GM12891 (cell line): Measurements from ENCODE around the gene POC5.

ENCODE experiments used
- DNase-seq: peaks from one replicate; pipeline ENCODE4 v3.0.0; 2011; ENCODE audit warnings: low spot score; ENCODE audit not compliant: insufficient read length
- FAIRE-seq: peaks from 2 replicates; lab custom pipeline; 2011; peaks lifted over from hg19 to GRCh38; lab: Jason Lieb, UNC
- PAX5 ChIP-seq: IDR thresholded peaks from 2 replicates; pipeline ENCODE4 v1.6.1; 2011; ENCODE audit warnings: low read length, moderate library complexity, mild to moderate bottlenecking; ENCODE audit not compliant: insufficient read depth, severe bottlenecking
- POLR2A ChIP-seq: IDR thresholded peaks from 2 replicates; pipeline ENCODE4 v1.6.1; 2011; ENCODE audit warnings: low read depth, low read length, control low read depth
- POLR2AphosphoS5 ChIP-seq: IDR thresholded peaks from 2 replicates; pipeline ENCODE4 v1.6.1; 2011; ENCODE audit warnings: low read depth, low read length, control low read depth
- POU2F2 ChIP-seq: IDR thresholded peaks from 2 replicates; pipeline ENCODE4 v1.6.1; 2011; ENCODE audit warnings: low read depth, mild to moderate bottlenecking, control low read depth, low read length, moderate library complexity
- SPI1 ChIP-seq: IDR thresholded peaks from 2 replicates; pipeline ENCODE4 v1.6.1; 2011; ENCODE audit warnings: low read depth, low read length, control low read depth
- TAF1 ChIP-seq: IDR thresholded peaks from 2 replicates; pipeline ENCODE4 v1.6.1; 2011; ENCODE audit warnings: low read depth, low read length, control low read depth

POC5 gene

GRCh38 chr5:75681125-75681830 lies 36.0 kb downstream of the POC5 start:
- no peak for TF ChIP-seq PAX5
- no peak for TF ChIP-seq TAF1
- TF ChIP-seq SPI1: no peak
- no peak for TF ChIP-seq POLR2AphosphoS5
- TF ChIP-seq POU2F2: no peak
- TF ChIP-seq POLR2A: no peak
- peak; percentile 23 for FAIRE-seq

GRCh38 chr5:75678155-75678554 lies 39.1 kb downstream of the POC5 start:
- no peak for DNase-seq
- TF ChIP-seq POLR2AphosphoS5: no peak
- TF ChIP-seq PAX5: no peak
- TF ChIP-seq POU2F2: no peak
- no peak for TF ChIP-seq SPI1
- no peak for TF ChIP-seq TAF1
- no peak for TF ChIP-seq POLR2A
- peak; percentile 41 for FAIRE-seq

More at GRCh38 chr5:75681125-75681830, 36.0 kb downstream of the POC5 start:
- DNase-seq: no peak

- no peak for TF ChIP-seq SPI1
- no peak for TF ChIP-seq TAF1
- no peak for TF ChIP-seq POLR2A
- TF ChIP-seq PAX5: no peak
- TF ChIP-seq POU2F2: no peak
- TF ChIP-seq POLR2AphosphoS5: no peak
- FAIRE-seq: no peak
- no peak for DNase-seq
These were observed 39.6 kb downstream of the POC5 start for GRCh38 chr5:75677607-75678006.

GRCh38 chr5:75675783-75676182 lies 41.5 kb downstream of the POC5 start:
- DNase-seq (no peak), FAIRE-seq (no peak)
- TF ChIP-seq POLR2AphosphoS5 (no peak), PAX5 (no peak), SPI1 (no peak), TAF1 (no peak), POLR2A (no peak), POU2F2 (no peak)

GRCh38 chr5:75672616-75673015 lies 44.6 kb downstream of the POC5 start:
- DNase-seq (no peak), FAIRE-seq (no peak)
- TF ChIP-seq POU2F2 (no peak), POLR2AphosphoS5 (no peak), PAX5 (no peak), TAF1 (no peak), POLR2A (no peak), SPI1 (no peak)

GRCh38 chr5:75671506-75671905 lies 45.7 kb downstream of the POC5 start:
- DNase-seq: no peak
- no peak for FAIRE-seq
- TF ChIP-seq PAX5 (no peak), TAF1 (no peak), POU2F2 (no peak), POLR2A (no peak), SPI1 (no peak), POLR2AphosphoS5 (no peak)

GRCh38 chr5:75670577-75670976 lies 46.7 kb downstream of the POC5 start:
- TF ChIP-seq POLR2A (no peak), SPI1 (no peak), TAF1 (no peak), PAX5 (no peak), POLR2AphosphoS5 (no peak), POU2F2 (no peak)
- no peak for DNase-seq
- no peak for FAIRE-seq

- FAIRE-seq: peak; percentile 94
- DNase-seq: peak; percentile 18
- TF ChIP-seq SPI1 (peak; percentile 67), TAF1 (peak; percentile 73), PAX5 (no peak), POLR2A (peak; percentile 85), POU2F2 (peak; percentile 57; the same call in 1 of the 2 replicates), POLR2AphosphoS5 (peak; percentile 73; the same call in 1 of the 2 replicates)
These were observed 48.1 kb downstream of the POC5 start for GRCh38 chr5:75668977-75669689.

GRCh38 chr5:75668445-75668844 lies 48.8 kb downstream of the POC5 start:
- peak; percentile 66 for FAIRE-seq
- no peak for DNase-seq
- TF ChIP-seq PAX5 (no peak), POU2F2 (no peak), TAF1 (no peak), POLR2A (no peak), POLR2AphosphoS5 (no peak), SPI1 (no peak)
